HG02642 (cell line): Measurements from ENCODE around the gene RAP1GAP.

Source experiments
- ATAC-seq: cut with Tn5 transposase; IDR thresholded peaks from one replicate; pipeline ENCODE4 v1.9.1; 2021; ENCODE audit warnings: mild to moderate bottlenecking; ENCODE audit not compliant: unreplicated experiment, poor library complexity

RAP1GAP gene

DNA sequence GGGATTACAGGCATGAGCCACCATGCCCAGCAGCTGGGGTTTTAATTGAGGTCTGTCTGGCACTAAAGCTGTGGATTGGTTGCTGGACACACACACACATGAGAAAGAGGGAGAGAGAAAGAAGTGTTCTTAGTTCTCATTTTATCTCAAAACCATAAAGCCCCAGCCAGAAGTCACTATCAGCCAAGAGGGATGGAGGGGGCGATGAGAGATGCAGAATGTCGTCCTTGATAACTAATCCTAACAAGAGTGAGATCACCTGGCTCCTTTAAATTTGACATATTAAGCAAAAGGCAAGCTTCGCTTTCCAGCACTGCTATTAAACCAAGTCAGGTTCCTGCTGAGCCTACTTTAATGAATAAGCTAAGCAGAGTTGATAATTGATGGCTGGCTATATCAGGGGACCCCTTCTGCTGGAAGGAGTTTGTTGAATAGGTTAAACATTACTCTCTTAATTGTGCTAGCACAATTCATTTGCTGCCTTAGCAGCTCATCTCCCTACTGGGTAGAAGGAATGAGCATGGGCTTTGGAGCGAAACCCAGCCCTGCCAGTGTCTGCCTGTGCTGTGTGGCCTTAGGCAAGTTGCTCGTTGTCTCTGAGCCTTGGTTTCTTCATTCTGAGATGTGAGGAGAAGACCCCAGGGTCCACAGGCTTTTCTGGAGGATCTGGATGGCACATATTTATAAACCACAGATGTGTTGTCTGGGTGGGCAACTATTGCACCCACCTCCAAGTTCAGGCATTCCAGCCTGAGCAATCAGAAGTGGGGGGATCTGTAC lies 109.2 kb downstream of the RAP1GAP start:
- ATAC-seq: no peak

DNA sequence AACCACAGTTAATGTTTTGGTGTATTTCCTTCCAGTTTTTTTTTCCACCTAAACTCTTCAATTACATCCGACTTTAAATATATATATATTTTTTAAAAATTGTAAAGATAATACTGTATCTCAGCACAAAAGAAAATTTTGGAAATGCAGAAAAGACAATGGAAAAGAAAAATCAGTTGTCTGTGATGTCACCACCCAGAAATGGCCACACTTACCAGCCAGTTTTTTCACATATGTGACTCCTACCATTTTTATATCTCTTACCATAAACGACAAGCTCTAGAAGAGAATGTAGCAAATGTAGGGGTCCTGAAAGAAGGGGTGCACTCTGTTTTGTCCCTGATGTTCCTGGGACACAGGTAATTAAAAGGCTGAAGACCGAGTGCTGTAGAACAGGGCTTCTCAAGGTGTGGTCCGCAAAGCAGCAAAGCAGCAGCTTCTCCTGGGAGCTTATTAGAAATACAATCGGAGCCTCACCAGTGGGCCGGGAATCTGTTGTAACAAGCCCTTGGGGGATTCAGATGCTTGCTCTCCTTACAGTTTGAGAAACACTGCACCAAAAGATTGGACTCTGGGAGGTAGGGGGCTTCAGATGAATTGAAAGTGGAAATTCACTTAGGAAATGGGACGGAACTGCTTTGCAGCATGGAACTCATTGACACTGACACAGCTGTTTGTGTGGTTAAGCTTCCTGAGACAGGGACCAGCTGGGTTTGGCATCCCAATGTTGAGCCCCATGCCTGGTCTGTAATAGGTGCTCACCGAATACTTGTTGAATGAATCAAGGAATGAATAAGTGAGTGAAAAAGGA lies 115.8 kb downstream of the RAP1GAP start:
- ATAC-seq: no peak

DNA sequence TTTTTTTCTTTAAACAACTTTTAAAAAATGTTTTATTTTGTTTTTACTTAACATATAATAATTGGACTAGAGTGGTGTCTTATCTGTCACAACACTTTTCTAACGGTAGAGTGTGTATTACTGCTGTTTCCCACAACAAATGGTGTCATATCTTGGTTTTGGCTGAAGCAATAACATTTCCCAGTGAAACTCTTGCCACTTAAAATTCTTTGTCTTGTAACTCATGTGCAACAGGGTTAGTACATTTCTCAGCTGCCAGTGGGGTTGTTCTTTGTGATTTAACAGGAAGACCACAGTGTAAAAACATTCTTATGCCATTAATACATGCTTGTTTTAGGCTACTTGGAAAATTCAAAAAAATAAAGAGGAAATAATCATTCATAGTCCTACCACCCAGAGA lies 116.4 kb downstream of the RAP1GAP start:
- ATAC-seq: no peak

DNA sequence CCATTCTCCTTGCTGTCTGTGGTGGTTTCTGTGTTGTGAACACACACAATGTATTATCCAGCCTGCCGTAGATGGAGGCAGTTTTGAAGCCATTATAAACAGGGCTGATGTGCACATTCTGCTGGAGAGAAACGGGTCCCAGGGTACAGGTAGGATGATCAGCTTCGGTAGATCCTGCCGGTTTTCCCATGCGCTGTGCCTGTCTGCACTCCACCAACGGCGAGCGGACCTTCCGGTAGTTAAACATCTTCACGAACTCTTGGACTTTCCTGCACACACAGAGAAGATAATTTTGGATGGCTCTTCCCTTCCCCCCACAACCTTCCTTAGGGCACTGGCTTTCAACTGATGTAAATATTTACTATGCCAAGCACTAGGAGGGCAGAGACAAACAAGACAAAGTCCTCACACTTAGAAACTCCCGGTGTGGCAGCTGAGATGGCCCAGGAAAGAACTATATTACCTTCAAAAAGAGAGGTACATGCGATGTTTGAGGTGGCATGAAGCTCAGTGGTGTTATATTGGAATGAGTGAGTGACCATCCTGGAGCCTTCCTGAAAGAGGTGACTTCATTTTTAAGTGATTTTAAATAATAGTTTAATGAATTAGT lies 118.2 kb downstream of the RAP1GAP start:
- no peak for ATAC-seq

DNA sequence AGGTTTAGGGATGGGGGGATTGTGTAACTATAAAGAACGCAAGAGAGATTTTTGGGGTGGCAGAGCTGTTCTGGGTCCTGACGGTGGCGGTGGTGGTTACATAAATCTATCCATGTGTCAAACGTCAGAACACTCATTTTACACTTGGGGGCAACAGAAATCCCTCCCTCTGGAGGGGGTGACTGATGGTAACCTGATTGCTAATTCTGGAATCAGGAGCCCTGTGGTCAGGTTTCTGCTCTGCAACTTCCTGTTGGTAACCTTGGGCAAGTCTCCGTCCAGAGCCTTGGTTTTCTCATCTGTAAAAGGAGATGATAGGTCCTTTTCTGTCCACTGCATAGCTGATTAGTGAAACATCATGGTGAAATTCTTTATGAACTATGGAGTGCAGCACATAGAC lies 119.1 kb downstream of the RAP1GAP start:
- ATAC-seq: no peak

DNA sequence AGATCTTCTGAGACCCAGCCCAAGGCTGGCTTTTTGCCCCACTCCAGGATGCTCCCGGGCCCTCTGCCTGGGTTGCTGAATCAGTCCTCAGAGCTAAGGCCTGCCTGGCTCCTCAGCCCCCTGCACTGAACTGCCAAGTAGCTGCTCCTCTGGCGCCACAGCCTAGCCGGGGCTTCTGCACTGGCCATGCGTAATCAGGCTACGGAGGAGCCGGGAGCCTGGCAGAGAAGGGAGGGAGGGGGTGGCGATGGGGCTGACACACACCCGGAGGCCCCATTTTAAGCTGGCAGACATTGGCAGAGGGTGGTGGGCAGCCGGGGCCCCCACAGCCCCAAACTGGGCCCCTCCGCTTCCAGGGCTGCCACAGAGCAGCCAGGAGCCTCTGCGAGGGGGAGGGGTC lies 121.3 kb downstream of the RAP1GAP start:
- ATAC-seq: no peak
